ENCODE data around the gene CEP164. TPM values are rescaled to one million over a fixed set of nuclear protein-coding genes. Genes with fewer than 3 reads are reported as not detected.
A peak's percentile ranks its signal among the peaks of the same experiment; 100 is the strongest.
"Not testable (repeated sequence)": the region's sequence is repeated elsewhere in the genome, so short reads cannot be mapped to it uniquely, and the experiment has no call there.

CEP164 gene
- total RNA-seq, 1 donor from 2014 or later = 28.6 TPM

- no peaks in the 10 kb centered on the region for H3K9me3 Mint-ChIP-seq (ENCODE audit: unreplicated experiment)
- no peak for DNase-seq (ENCODE audit: low spot score)
- H3K36me3 Mint-ChIP-seq (ENCODE audit: low read depth, unreplicated experiment) = no peaks in the 10 kb centered on the region
- no peak overlapping the region for H3K4me3 Mint-ChIP-seq (ENCODE audit: unreplicated experiment)
- peaks cover 2% of the 10 kb centered on the region for H3K27me3 Mint-ChIP-seq (ENCODE audit: unreplicated experiment)
- no peak for TF ChIP-seq CTCF (IDR thresholded peaks at IDR 0.05; ENCODE audit: unreplicated experiment)
- H3K27ac Mint-ChIP-seq (ENCODE audit: unreplicated experiment) = no peak overlapping the region
- peaks cover 11% of the 10 kb centered on the region for H3K4me1 Mint-ChIP-seq (ENCODE audit: unreplicated experiment)
These were observed 8.3 kb upstream of the CEP164 start for GRCh38 chr11:117319214-117319840.

GRCh38 chr11:117327255-117327566, 443 bp upstream of the CEP164 start:
- H3K4me1 Mint-ChIP-seq (ENCODE audit: unreplicated experiment); DNase-seq (ENCODE audit: low spot score); H3K27ac Mint-ChIP-seq (ENCODE audit: unreplicated experiment); H3K36me3 Mint-ChIP-seq (ENCODE audit: low read depth, unreplicated experiment); H3K27me3 Mint-ChIP-seq (ENCODE audit: unreplicated experiment); H3K9me3 Mint-ChIP-seq (ENCODE audit: unreplicated experiment): not testable (repeated sequence)
- peak overlapping the region; percentile 85 for H3K4me3 Mint-ChIP-seq (ENCODE audit: unreplicated experiment)

- H3K36me3 Mint-ChIP-seq (ENCODE audit: low read depth, unreplicated experiment) = no peaks in the 10 kb centered on the region
- TF ChIP-seq CTCF (IDR thresholded peaks at IDR 0.05; ENCODE audit: unreplicated experiment) = no peak
- DNase-seq (ENCODE audit: low spot score) = no peak
- peaks cover 2% of the 10 kb centered on the region for H3K27me3 Mint-ChIP-seq (ENCODE audit: unreplicated experiment)
- no peaks in the 10 kb centered on the region for H3K4me1 Mint-ChIP-seq (ENCODE audit: unreplicated experiment)
- no peak overlapping the region for H3K27ac Mint-ChIP-seq (ENCODE audit: unreplicated experiment)
- no peak overlapping the region for H3K4me3 Mint-ChIP-seq (ENCODE audit: unreplicated experiment)
- no peaks in the 10 kb centered on the region for H3K9me3 Mint-ChIP-seq (ENCODE audit: unreplicated experiment)
These were observed 839 bp downstream of the CEP164 start for GRCh38 chr11:117328375-117329010.

- H3K4me3 Mint-ChIP-seq (ENCODE audit: unreplicated experiment) = no peak overlapping the region
- no peak for DNase-seq (ENCODE audit: low spot score)
- no peak for TF ChIP-seq CTCF (IDR thresholded peaks at IDR 0.05; ENCODE audit: unreplicated experiment)
- peaks cover 4% of the 10 kb centered on the region for H3K27me3 Mint-ChIP-seq (ENCODE audit: unreplicated experiment)
- H3K36me3 Mint-ChIP-seq (ENCODE audit: low read depth, unreplicated experiment) = peaks cover 9% of the 10 kb centered on the region
- H3K4me1 Mint-ChIP-seq (ENCODE audit: unreplicated experiment) = peaks cover 13% of the 10 kb centered on the region
- H3K9me3 Mint-ChIP-seq (ENCODE audit: unreplicated experiment) = no peaks in the 10 kb centered on the region
- H3K27ac Mint-ChIP-seq (ENCODE audit: unreplicated experiment) = no peak overlapping the region
These were observed 5.2 kb downstream of the CEP164 start for GRCh38 chr11:117332843-117333242.

- no peak for DNase-seq (ENCODE audit: low spot score)
- TF ChIP-seq CTCF (IDR thresholded peaks at IDR 0.05; ENCODE audit: unreplicated experiment) = no peak
- H3K27me3 Mint-ChIP-seq (ENCODE audit: unreplicated experiment) = peaks cover 4% of the 10 kb centered on the region
- no peak overlapping the region for H3K4me3 Mint-ChIP-seq (ENCODE audit: unreplicated experiment)
- H3K9me3 Mint-ChIP-seq (ENCODE audit: unreplicated experiment) = no peaks in the 10 kb centered on the region
- peaks cover 21% of the 10 kb centered on the region for H3K4me1 Mint-ChIP-seq (ENCODE audit: unreplicated experiment)
- H3K27ac Mint-ChIP-seq (ENCODE audit: unreplicated experiment) = no peak overlapping the region
- peaks cover 19% of the 10 kb centered on the region for H3K36me3 Mint-ChIP-seq (ENCODE audit: low read depth, unreplicated experiment)
These were observed 6.3 kb downstream of the CEP164 start for GRCh38 chr11:117333917-117334316.
